HUES64 (cell line): ENCODE results near the gene DGKD.

Source experiments
- H3K27ac ChIP-seq: 2 replicates; pipeline ENCODE4 v1.7.0; 2013; ENCODE audit warnings: low read depth, low read length, inconsistent platforms
- H3K27me3 ChIP-seq: 2 replicates; pipeline ENCODE4 v1.6.1; 2013; ENCODE audit warnings: mild to moderate bottlenecking, low read length; ENCODE audit not compliant: insufficient read depth
- H3K36me3 ChIP-seq: 2 replicates; pipeline ENCODE4 v1.6.1; 2013; ENCODE audit warnings: mild to moderate bottlenecking, low read length; ENCODE audit not compliant: insufficient read depth
- H3K4me1 ChIP-seq: 2 replicates; pipeline ENCODE4 v1.6.1; 2013; ENCODE audit warnings: mild to moderate bottlenecking, low read length, moderate library complexity; ENCODE audit not compliant: insufficient read depth
- H3K4me3 ChIP-seq: 2 replicates; pipeline ENCODE4 v1.5.1; 2013; ENCODE audit warnings: mild to moderate bottlenecking, low read length, moderate library complexity
- H3K9ac ChIP-seq: 2 replicates; pipeline ENCODE4 v1.6.1; 2013; ENCODE audit warnings: mild to moderate bottlenecking, low read depth, low read length
- H3K9me3 ChIP-seq: 2 replicates; pipeline ENCODE4 v1.6.1; 2013; ENCODE audit warnings: low read depth, low read length; ENCODE audit not compliant: insufficient read depth
- WGBS: fragments of 150-250, 120-280 bp; methylation state at CpG from one replicate; pipeline ENCODE4 v1.1.7; 2013; ENCODE audit warnings: missing lambda C conversion rate; 5-methylcytosine and 5-hydroxymethylcytosine counted together

DGKD gene

DNA sequence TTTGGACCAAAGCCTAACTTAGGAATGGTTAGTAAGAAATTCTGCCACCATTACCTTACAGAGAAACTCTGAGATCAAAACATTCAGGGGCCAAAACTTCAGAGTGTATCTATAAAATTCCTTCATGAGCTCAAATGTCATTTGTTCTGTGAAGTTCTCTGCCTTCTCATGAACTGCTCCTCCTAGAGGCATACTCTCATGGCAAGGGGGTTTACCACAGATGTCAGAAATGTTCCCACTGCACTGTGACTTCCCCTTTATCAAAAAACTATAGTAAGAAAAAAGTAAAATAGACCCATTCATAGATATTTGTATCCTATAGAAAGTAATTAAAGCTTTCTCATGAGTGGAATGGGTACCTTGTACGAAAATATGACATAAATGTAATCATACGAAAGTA lies 143.8 kb downstream of the DGKD start:
- Histone ChIP-seq H3K9me3 (no peaks in the 10 kb centered on the region; the same call in 1 of the 2 replicates), H3K9ac (no peak overlapping the region), H3K4me1 (no peaks in the 10 kb centered on the region), H3K27ac (no peak overlapping the region), H3K27me3 (no peaks in the 10 kb centered on the region), H3K36me3 (0 out of 2 replicates have a peak, but pooled peaks cover 3% of the 10 kb centered on the region), H3K4me3 (no peak overlapping the region)
- whole genome bisulfite sequencing, result no CpG with 5 or more reads among the region's 2 CpGs

DNA sequence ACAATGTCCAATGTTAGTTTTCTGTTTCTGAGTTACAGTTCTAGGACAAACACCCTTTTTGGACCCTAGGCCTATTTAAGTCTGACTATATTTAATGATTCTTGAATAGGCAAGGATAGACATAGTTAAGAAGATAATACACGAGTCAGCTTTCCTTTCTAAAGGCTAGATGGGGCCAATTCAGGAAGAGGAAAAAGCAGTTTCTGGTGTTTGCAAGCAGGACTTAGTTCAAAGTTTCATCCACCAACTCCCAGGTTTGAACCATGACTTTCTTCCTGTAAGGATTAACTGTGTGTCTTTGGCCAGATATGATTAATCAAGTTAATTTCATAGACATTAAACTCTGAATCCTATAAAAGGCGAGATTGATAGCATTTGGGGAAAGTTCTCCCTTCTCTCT lies 145.6 kb downstream of the DGKD start:
- Histone ChIP-seq H3K9me3 (peaks cover 5% of the 10 kb centered on the region; the same call in 1 of the 2 replicates), H3K36me3 (no peaks in the 10 kb centered on the region), H3K9ac (no peak overlapping the region), H3K27ac (no peak overlapping the region), H3K4me1 (no peaks in the 10 kb centered on the region), H3K4me3 (no peak overlapping the region), H3K27me3 (no peaks in the 10 kb centered on the region)
- 84% methylated on average over 2 of the region's 2 CpGs for WGBS

DNA sequence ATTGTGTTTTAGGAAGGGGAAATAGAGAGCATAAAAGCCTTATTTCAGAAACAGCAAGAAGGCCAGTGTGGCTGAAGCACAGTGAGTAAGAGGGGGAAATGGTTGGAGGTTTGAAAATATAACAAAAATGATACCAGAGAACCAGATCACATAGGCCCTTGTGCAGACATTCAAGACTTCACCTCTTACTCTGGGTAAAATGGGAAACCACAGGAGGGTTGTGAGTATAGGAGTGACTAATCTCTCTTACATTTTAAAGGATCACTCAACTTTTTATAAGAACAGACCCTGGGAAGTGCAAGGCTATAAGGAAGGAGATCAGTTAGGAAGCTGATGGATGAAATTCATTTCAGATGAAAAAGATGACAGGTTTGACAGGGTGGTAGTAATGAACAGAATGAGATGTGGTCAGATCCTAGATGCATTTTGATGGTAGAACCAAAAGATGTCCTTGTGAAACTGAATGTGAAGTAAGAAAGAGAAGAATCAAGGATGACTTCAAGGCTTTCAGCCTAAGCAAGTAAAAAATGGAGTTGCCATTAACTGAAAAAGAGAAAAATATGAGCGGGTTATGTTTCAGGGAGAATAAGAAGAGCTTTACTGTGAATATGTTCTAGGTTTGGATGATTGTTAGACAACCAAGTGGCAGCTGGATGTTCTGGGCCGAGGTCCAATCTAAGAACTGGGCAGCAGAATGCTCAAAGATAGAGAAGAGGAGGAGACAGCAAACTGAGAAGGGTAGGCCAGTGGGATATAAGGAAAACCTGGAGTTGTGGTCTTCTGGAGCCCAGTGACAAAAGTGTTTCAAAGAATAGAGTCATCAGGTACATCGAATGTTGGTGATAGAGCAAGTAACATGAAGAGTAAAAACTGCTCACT lies 147.1 kb downstream of the DGKD start:
- Histone ChIP-seq H3K36me3 (no peaks in the 10 kb centered on the region), H3K4me1 (no peaks in the 10 kb centered on the region), H3K4me3 (no peak overlapping the region), H3K9ac (no peak overlapping the region), H3K27me3 (no peaks in the 10 kb centered on the region), H3K27ac (no peak overlapping the region), H3K9me3 (peaks cover 5% of the 10 kb centered on the region; the same call in 1 of the 2 replicates)
- 91% methylated on average over 3 of the region's 3 CpGs for whole genome bisulfite sequencing

DNA sequence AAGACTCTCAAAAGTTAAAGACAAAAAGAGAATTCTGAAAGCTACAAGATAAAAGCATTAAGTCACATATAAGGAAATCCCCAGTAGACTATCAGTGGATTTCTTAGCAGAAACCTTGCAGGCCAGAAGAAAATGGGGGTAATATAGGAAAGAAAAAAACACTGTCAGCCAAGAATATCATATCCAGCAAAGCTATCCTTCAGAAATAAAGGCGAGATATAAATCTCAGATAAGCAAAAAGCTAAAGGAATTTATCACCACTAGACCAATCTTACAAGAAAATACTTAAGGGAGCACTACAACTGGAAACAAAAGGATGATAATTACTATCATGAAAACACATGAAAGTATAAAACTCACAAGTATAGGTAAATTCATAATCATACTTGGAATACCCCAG lies 149.2 kb downstream of the DGKD start:
- Histone ChIP-seq H3K27me3 (no peaks in the 10 kb centered on the region), H3K9ac (no peak overlapping the region), H3K36me3 (no peaks in the 10 kb centered on the region), H3K4me1 (no peaks in the 10 kb centered on the region), H3K4me3 (no peak overlapping the region), H3K9me3 (peaks cover 5% of the 10 kb centered on the region; the same call in 1 of the 2 replicates), H3K27ac (no peak overlapping the region)
- WGBS, result 90% methylated on average over 1 of the region's 1 CpG

DNA sequence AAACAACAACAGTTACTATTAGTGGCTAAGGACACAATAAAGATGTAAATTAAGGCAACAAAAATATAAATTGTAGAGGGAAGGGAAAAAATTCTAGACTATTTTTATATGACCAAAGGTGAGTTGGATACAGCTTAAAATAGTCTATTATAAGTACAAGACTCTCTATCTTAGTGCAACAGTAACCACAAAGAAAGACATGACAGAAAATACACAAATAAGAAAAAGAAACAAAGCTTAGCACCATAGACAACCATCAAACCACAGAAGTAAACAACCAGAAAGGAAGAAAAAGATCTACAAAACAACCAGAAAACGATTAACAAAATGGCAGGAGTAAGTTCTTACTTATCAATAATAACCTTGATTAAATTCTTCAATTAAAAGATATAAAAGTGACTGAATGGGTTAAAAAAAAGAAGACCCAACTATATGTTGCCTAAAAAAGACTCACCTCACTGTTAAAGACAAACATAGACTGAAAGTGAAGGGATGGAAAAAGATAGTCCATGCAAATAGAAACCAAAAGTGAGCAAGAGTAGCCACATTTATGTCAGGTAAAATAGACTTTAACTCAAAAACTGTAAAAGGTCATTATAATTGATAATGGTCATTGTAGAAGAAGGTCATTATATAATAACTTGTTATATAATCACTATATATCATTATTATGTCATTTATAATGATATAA lies 149.8 kb downstream of the DGKD start:
- H3K36me3 ChIP-seq, result no peaks in the 10 kb centered on the region
- H3K4me1 ChIP-seq, result no peaks in the 10 kb centered on the region
- H3K9me3 ChIP-seq, result peaks cover 5% of the 10 kb centered on the region; the same call in 1 of the 2 replicates
- no peak overlapping the region for H3K27ac ChIP-seq
- H3K27me3 ChIP-seq, result no peaks in the 10 kb centered on the region
- H3K9ac ChIP-seq, result no peak overlapping the region
- H3K4me3 ChIP-seq, result no peak overlapping the region
- no CpG with 5 or more reads among the region's 1 CpG for WGBS

DNA sequence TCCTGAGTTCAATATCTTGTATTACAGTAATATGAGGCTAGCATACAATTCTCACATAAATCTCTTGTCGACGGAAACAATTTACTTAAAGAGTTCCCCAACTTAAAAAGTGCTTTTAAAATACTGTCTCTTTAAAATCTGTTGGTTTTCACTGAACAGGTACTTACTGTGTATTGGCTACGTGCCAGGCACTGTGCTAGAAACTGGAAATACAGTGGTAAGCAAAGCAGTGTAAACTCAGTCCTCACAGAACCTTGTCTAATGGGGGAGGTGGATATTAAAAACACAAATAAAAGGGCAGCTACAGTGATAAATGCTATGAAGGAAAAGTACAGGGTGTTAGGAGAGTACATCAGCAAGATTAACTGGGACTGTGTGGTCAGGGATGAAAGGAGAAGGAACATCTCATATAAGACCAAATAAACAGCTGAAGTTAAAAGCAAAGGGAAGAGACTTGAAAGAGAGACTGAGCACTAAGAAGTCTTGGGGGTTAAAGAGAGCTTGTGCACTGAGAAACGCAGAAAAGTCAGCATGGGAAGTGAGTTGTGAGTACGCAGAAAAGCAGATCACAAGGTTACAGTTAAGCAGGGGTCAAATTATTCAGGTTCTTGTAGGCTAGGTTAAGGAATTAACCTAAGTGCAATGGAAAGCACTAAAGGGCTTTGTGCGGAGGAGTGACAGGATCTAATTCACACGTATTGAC lies 159.8 kb downstream of the DGKD start:
- Histone ChIP-seq H3K36me3 (no peaks in the 10 kb centered on the region; the same call in 1 of the 2 replicates), H3K9me3 (no peaks in the 10 kb centered on the region), H3K27me3 (no peaks in the 10 kb centered on the region), H3K4me3 (no peak overlapping the region), H3K9ac (no peak overlapping the region), H3K27ac (no peak overlapping the region), H3K4me1 (no peaks in the 10 kb centered on the region)
- WGBS, result 90% methylated on average over 7 of the region's 7 CpGs

DNA sequence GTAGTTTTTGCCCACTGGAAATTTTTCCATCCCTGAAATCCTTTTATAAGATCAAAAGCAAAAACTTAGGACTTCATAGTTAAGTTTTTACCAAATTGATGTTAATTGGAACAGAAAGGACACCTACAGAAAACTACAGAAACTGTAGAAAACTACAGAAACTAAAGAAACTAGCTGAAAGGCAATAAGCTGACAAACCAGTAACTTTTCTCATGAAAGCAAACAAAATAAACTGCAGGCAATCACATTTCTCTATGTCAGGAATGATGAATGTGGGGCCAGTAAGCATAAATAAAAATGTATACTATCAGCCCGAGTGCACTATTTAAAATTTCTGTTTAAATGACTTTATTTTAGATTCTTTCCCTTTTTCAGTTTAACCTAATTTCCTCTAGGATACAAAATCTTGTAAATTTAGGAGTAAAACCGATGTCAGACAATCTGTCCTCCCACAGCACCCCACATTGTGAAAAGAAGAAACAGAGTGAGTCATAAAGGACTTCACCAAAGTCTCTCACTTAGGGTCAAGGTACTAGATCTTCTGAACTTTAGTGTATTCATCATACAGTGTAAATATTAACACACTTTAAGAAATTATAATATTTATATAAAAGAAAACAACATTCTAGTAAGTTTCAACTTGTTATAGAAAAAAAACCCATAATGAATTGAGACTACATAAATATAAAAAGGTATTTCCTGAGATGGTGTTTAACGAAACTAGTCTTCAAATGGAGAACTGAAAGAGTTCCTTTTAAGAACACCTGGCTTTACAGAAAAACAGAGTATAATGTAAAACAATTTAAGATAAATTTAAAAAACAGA lies 165.7 kb downstream of the DGKD start:
- H3K9ac ChIP-seq, result no peak overlapping the region
- no peak overlapping the region for H3K4me3 ChIP-seq
- no peaks in the 10 kb centered on the region for H3K9me3 ChIP-seq
- WGBS, result 100% methylated on average over 1 of the region's 3 CpGs
- H3K27me3 ChIP-seq, result no peaks in the 10 kb centered on the region
- no peak overlapping the region for H3K27ac ChIP-seq
- no peaks in the 10 kb centered on the region for H3K4me1 ChIP-seq
- no peaks in the 10 kb centered on the region; the same call in 1 of the 2 replicates for H3K36me3 ChIP-seq
